OCI-LY7 (cell line): ENCODE results near the gene NLRC3.

Experiments used
- CTCF ChIP-seq: fragments of 200-600 bp; sonication (generic); conservative IDR thresholded peaks from 2 replicates; pipeline ENCODE4 v1.5.1; 2014; ENCODE audit warnings: mild to moderate bottlenecking, antibody characterized with exemption, low read length, moderate library complexity, mixed read lengths
- EZH2phosphoT487 ChIP-seq: fragments of 200-600 bp; sonication (generic); IDR thresholded peaks from 2 replicates; pipeline ENCODE4 v1.6.1; 2018; ENCODE audit warnings: low read depth, borderline replicate concordance, mild to moderate bottlenecking, mixed run types, antibody characterized with exemption, low read length, moderate library complexity, mixed read lengths

- TF ChIP-seq CTCF (no peak), EZH2phosphoT487 (no peak)
Measured at GRCh38 chr16:3570420-3571062, 6.7 kb downstream of the NLRC3 start.
